MM.1S (cell line): ENCODE results near the gene EOLA2.

Source experiments
- CTCF ChIP-seq: fragments of 300-600 bp; sonication (generic); IDR thresholded peaks from 2 replicates; pipeline ENCODE4 v1.5.1; 2016; ENCODE audit warnings: antibody characterized with exemption, low read length, mixed read lengths
- EZH2 ChIP-seq: fragments of 300-600 bp; sonication (generic); optimal IDR thresholded peaks from 2 replicates; pipeline ENCODE3; 2017; ENCODE audit warnings: low read depth, mild to moderate bottlenecking, antibody characterized with exemption, low read length, mixed read lengths
- EZH2phosphoT487 ChIP-seq: fragments of 300-600 bp; sonication (generic); IDR thresholded peaks from 2 replicates; pipeline ENCODE4 v1.6.1; 2018; ENCODE audit warnings: antibody characterized with exemption, low read length

DNA sequence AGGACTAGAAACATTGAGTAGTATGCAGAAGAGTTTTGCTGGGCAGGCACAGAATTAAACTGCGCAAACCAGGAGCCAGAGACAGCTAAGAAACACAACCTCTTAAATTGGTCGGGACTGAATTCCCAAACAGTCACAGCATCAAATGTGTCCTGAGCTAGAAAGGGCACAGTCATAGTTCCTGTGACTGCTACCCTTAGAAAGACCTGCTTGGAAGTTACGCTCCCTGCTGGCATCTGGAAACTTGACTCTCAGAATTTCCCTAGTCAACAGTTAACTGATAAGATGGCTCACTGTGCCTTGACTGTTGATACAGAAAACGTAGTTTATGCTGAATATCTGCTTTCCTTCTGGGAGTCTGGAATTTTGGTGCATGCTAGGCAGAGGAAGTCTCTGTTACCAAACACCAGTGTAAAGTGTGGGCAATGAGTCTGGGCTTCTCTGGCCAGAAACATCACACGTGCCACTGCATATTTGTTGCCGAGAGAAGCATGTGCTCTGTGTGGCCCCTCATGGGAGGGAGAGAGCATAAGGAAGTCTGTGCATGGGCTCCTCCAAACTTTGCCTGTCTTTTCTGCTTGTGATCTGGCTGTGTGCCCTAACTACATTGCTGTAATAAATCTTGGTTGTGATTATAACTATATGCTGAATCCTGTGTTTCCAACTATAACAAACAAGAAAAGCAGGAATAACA is 11.6 kb upstream of the EOLA2 start:
- TF ChIP-seq CTCF (no peak), EZH2 (no peak), EZH2phosphoT487 (no peak)
